ENCODE measurements around the gene GNL3.

GNL3 gene

GRCh38 chr3:52685285-52685708, 535 bp upstream of the GNL3 start:
- in situ Hi-C loops (cut with MboI; ENCODE audit: low sequenced_read_pairs): no loop called here

- in situ Hi-C loops (cut with MboI; ENCODE audit: low sequenced_read_pairs): no loop called here
Measured at GRCh38 chr3:52688266-52688665, 2.4 kb downstream of the GNL3 start.

GRCh38 chr3:52689151-52689550, 3.3 kb downstream of the GNL3 start:
- in situ Hi-C loops (cut with MboI; ENCODE audit: low sequenced_read_pairs): no loop called here

- in situ Hi-C loops (cut with MboI; ENCODE audit: low sequenced_read_pairs): no loop called here
Measured at GRCh38 chr3:52690560-52690959, 4.7 kb downstream of the GNL3 start.

- in situ Hi-C loops (cut with MboI; ENCODE audit: low sequenced_read_pairs): no loop called here
Measured at GRCh38 chr3:52693071-52693470, 7.2 kb downstream of the GNL3 start.

- in situ Hi-C loops (cut with MboI; ENCODE audit: low sequenced_read_pairs): no loop called here
Measured at GRCh38 chr3:52694528-52695189, 8.8 kb downstream of the GNL3 start.

GRCh38 chr3:52695798-52696671, 10.2 kb downstream of the GNL3 start:
- in situ Hi-C loops (cut with MboI; ENCODE audit: low sequenced_read_pairs): no loop called here

GRCh38 chr3:52696830-52697631, 11.2 kb downstream of the GNL3 start:
- in situ Hi-C loops (cut with MboI; ENCODE audit: low sequenced_read_pairs): no loop called here

- in situ Hi-C loops (cut with MboI; ENCODE audit: low sequenced_read_pairs): no loop called here
Measured at GRCh38 chr3:52697632-52697965, 11.8 kb downstream of the GNL3 start.

- in situ Hi-C loops (cut with MboI; ENCODE audit: low sequenced_read_pairs): no loop called here
Measured at GRCh38 chr3:52703341-52703740, 17.5 kb downstream of the GNL3 start.

GRCh38 chr3:52704611-52705437, 19.0 kb downstream of the GNL3 start:
- in situ Hi-C loops (cut with MboI; ENCODE audit: low sequenced_read_pairs): no loop called here

GRCh38 chr3:52705438-52705687, 19.5 kb downstream of the GNL3 start:
- in situ Hi-C loops (cut with MboI; ENCODE audit: low sequenced_read_pairs): no loop called here

- in situ Hi-C loops (cut with MboI; ENCODE audit: low sequenced_read_pairs): no loop called here
Measured at GRCh38 chr3:52705688-52706686, 20.2 kb downstream of the GNL3 start, which contains the start of the genes GLT8D1 and SPCS1. TSS of gene GLT8D1 (minus strand) at chr3:52705791. CDS start at chr3:52700460, 5,331 bp downstream. TSS of gene SPCS1 (plus strand) at chr3:52706106. CDS start at chr3:52706247, 141 bp downstream.

- in situ Hi-C loops (cut with MboI; ENCODE audit: low sequenced_read_pairs): no loop called here
Measured at GRCh38 chr3:52707585-52707984, 21.8 kb downstream of the GNL3 start.

GRCh38 chr3:52710512-52710911, 24.7 kb downstream of the GNL3 start:
- in situ Hi-C loops (cut with MboI; ENCODE audit: low sequenced_read_pairs): no loop called here

- in situ Hi-C loops (cut with MboI; ENCODE audit: low sequenced_read_pairs): no loop called here
Measured at GRCh38 chr3:52712291-52713212, 26.7 kb downstream of the GNL3 start.

- in situ Hi-C loops (cut with MboI; ENCODE audit: low sequenced_read_pairs): no loop called here
Measured at GRCh38 chr3:52714335-52715302, 28.8 kb downstream of the GNL3 start.

All from hTERT RPE-1 (cell line).